CD4-positive, alpha-beta T cell treated with Interleukin-17A for 1 hour (primary cell): Measurements from ENCODE around the gene PHETA2.
"Not testable (repeated sequence)": the region's sequence is repeated elsewhere in the genome, so short reads cannot be mapped to it uniquely, and the experiment has no call there.

Experiments used
- DNase-seq: peaks from one replicate; pipeline ENCODE4 v3.0.0-alpha.2; 2020

PHETA2 gene

DNA sequence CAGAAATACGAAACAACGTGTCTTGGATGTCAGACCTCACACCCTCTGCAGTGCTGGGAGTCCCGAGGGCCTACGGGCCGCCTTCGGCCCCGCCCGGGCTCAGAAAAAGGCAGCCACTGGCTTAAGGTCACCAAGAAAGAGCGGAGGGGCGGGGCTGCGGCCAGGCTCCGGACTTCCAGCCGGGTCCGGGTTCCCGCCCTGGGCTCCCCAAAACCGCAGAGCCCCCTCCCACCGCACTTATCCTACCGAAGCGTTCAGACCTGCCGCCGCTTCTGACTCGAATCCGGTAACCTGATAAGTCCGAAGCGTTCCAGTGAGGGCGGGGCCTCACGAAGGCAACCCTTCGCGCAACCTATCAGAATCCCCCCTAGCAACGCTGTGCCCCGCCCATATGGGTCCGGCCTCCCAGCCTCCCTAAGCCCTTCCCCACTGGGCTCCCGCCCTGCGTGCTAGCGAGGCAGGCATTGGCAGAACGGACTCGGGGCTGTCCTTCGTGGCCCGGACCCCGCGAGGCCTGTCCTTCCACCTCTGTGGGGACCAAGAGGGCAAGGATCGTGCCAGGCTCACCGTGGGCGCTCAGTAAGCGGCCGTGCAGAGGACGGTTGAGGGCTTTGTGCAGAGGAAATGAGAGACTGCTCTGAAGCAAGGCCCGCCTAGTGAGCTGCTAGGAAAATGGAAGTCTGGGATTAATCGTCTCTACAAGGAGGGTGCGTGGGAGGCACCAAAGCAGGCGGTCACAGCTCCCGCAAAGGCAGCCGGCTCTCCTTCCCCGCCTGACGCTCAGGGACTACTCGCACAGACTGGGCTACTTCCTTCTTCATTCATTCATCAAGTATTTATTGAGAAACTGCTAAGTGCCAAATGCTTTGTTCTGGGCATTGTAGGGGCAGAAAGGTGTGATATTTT is 3.3 kb upstream of the PHETA2 start, which contains the start of gene NAGA:
TSS of gene NAGA (minus strand) at position 296 of the 906 bp plus-strand sequence. CDS start 515 bp downstream, outside the sequence.
- DNase-seq = peak; percentile 95

DNA sequence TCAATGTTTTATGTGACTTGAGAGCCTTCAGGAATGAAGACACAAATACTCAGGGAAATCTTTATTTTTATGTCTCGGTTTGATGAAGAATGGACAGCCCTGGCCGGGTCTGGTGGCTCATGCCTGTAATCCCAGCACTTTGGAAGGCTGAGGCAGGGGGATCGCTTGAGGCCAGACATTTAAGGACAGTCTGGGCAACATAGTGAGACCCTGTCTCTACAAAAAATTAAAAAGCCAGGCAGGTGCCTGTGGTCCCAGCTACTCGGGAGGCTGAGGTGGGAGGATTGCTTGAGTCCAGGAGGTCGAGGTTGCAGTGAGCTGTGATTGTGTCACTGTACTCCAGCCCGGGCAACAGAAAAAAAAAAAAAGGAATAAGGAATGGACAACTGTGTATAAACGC is 2.5 kb upstream of the PHETA2 start:
- DNase-seq = not testable (repeated sequence)

DNA sequence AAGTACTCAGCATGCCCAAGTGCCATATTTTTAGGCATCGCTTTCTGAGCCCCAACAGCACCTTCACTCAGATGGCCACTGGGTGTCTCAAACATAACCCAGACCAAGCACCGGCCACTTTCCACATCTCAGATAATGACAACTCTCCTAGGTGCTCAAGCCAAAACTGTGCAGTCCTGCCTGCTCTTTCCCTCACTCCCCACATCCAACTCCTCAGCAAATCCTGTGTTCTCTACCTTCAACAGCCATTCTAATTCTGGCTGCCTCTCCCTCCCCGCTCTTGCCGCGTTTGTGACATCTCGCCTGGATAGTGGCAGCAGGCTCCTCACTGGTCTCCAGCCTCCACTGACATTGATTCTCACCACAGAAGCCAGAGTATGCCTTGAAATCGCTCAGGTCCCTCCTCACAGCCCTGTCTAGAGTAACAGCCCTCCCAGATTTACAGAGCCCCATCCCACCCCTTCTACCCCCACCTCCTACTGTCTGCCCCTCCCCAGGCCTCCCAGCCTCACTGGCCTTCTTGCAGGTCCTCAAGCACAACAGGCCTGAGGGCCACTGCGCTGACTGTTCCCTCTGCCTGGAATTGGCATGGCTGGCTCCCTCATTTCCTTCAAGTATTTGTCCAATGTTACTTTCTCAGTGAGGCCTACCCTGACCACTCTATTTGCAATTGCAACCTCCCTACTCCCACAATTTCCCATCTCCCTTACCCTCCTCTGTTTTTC is 1.3 kb upstream of the PHETA2 start:
- DNase-seq = no peak

DNA sequence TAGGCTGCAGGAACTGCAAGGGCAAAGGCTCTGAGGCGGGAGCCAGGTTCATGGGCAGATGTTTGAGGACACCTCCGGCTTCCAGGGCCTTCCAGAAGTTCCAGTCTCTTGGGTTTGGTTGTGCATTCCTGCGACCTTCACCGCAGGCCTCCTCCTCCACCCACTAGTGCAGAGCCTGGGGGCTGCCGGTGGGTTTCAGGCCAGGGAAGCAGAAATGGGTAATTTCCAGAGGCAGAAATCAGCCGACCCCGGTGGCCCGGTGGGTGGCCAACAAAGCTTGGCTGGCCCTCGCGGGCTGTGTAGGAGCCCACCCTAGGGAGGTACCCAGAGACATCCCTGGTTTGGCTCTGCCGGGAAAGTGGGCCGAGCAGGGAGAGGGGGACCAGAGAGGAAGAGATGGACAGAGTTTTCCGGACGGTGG is 417 bp upstream of the PHETA2 start:
- no peak for DNase-seq

DNA sequence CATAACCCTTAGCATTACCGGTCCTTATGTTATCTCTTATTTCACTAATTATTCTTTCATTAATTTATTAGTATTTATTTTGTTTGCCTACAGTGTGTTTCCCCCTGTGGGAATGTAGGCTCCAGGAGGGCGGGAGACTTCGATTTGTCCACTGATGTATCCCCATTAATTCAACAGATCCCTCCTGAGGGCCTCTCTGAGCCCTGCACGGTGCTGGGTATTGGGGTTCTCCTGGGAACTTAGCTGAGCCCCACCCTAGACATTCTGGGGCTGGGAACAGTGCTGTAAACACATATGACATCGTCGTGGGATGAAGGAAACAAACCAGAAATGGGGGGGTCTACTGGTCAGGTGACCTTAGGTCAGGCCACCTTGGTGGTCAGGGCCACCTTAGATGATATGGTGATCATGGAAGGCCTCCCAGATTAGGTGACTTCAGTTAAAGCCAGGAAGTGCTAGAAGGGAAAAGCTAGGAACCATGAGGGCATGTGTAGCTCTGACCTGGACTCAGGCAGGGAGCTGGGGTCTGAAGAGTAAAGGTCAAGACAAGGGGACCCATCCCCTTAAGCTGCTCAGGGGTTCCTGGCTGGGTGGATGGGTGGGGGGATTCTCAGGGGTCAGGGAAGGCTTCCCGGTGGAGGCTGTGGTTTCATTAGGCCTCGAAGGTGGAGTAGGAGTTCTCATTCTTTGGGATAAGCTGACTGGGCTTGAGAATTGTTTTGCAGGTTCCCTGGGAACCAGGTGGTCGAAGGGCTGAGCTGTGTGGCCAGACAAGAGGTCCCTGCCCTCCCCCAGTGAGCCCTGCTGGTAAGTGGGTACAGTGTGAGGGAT is 1.0 kb downstream of the PHETA2 start:
- DNase-seq = no peak

DNA sequence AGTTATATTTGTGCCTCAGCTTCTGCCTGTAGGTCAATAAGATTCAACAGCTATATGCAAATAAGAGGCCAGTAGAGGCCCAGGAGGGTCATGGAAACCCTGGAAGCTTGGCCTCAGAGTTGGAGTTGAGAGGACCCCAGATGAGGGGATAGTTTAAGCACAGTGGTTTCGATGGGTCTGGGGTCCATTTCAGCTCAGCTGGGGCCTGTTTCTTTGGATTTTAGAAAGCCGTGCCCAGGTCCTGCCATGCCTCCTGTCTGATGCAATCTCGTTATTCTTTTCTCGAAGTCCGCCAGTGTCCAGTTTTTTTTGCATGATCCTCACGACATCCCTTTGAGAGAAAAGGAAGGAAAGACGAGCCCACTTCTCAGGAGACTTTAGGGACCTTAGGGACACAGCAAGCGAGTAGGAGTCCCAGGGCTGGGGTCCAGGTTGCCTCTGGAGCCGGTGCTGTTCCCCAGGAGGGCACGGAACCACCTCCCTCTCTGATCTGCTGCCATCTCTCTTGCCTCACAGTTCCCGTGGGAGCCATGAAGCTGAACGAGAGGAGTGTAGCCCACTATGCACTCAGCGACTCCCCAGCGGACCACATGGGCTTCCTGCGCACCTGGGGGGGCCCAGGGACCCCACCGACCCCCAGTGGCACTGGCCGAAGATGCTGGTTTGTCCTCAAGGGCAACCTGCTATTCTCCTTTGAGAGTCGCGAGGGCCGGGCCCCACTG is 2.9 kb downstream of the PHETA2 start:
- no peak for DNase-seq

DNA sequence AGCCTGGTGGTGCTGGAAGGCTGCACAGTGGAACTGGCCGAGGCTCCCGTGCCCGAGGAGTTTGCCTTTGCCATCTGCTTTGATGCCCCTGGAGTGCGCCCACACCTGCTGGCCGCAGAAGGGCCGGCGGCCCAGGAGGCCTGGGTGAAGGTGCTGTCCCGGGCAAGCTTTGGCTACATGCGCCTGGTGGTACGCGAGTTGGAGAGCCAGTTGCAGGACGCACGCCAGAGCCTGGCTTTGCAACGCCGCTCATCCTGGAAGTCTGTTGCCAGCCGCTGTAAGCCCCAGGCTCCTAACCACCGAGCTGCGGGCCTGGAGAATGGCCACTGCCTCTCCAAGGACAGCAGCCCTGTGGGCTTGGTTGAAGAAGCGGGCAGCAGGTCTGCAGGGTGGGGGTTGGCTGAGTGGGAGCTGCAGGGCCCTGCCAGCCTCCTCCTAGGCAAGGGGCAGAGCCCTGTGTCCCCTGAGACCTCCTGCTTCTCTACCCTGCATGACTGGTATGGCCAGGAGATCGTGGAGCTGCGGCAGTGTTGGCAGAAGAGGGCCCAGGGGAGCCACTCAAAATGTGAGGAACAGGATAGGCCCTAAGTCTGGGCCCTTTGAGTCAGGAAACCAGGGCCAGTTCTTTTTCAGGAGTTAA is 3.6 kb downstream of the PHETA2 start:
- DNase-seq = no peak

DNA sequence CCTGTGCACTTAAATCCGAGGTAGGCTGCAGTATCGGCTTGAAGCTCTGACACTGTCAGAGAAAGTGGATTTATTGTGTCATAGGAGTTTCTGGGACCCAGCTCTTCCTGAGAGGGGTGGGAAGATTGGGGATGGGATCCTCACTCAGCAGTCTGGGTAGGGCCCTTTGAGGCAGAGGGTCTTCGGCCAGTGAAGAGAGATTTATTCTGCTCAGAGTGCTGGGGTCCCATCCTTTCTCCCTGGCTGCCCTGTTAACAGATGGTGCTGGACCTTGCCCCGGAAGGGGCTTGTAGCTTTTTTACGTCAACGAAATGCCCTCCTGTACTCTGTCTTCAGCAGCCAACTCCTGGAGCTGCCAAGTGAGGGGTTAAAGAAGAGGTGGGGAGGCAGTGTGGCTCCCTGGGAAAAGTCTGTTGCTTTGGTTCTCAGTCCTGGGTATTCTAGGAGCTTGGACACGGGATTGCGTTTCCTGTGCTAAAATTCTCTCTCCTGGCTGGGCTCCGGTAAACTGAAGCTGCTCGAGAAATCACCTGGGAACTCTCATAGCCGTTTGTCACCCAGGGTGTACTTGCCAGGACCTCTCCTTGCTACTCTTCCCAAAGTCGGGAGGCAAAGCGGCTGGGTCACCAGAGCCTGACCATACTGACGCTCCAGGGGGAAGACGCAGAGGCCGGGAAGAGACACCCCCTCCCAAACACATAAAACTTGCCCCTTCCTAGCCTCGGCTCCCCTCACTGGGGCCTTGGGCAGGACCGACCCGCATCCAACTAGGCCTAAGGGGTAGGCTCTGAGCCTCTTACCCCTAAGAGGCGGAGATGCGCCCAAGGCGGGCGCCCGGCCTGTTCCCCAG is 4.6 kb downstream of the PHETA2 start:
- DNase-seq = no peak

DNA sequence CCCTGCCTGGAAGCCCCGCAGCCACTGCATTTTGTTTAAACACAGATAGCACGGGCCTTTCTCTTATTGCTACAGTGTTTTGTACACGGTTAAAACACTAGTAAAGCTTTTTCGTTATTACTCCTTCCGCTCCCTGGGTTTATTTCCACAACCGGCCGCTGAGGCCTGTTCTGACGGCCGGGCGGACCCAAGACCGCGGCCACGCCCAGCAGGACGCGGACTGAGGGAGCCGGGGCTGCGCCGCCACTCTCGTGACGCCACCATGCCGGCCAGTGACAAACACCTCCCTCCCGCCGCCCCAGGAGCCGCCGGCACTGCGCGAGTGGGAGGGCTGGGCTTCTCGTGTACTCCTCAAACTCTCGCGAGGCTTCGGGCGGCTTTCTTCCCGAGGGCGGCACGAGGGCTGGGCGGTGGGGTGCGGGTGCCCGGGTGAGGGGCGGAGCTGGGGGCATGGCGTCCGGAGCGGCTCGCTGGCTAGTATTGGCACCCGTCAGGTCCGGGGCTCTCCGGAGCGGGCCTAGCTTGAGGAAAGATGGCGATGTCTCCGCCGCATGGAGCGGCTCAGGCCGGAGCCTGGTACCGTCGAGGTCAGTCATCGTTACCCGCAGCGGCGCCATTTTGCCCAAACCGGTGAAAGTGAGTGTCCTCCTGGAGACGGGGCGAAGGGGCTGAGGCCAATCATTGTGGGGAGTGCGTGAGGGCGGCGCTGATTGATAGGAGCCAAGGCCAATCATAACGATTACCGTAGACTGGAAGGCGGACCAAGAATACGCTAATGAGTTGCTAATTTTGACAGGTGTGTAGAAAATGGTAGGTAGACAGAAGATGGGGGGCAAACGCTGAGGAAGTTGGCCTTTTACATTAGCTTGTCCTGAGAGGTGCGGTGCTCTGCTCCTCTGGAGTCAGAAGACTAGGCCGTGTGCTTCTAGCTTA is 5.5 kb downstream of the PHETA2 start, which contains the start of gene SMDT1:
TSS of gene SMDT1 (plus strand) at position 382 of the 933 bp plus-strand sequence. CDS start at position 451, 69 bp downstream.
- DNase-seq = peak; percentile 99

DNA sequence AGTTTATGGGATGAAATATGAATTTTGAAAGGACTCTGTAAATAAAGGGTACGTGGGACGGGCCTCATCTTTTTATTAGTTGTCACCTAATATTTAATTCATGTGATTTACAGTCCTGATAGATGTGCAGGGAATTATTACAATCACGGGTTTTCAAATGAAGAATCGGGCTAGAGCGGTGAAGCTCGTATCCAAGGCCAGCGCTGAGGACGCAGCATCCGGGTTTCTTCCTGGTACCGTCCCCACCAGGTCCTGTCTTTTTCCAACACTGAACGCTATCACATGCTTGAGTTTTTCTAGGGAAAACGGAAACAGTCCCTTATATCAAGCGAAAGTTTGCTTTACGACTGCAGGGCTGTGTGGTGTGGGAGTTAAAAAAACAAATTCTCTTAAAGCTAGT is 6.2 kb downstream of the PHETA2 start:
- peak; percentile 44 for DNase-seq

DNA sequence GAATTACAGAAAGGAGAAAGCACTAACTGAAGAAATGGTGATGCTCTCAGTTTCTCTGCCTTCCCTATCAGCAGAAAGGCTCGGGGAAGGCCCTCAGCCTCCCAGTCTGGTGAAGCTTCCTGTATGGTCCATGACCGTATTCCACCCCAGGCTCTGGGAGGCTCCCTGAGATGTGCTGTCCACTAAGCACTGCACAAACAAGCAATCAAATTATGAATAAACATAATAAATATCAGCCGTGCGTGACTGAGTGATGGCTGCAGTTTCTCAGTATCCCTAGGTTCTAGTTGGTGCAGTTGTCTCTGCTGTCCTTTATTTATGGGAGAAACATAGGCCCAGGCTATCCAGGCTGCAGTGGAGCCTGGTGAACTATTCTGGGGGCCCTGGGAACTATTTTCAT is 9.1 kb downstream of the PHETA2 start:
- DNase-seq = no peak

DNA sequence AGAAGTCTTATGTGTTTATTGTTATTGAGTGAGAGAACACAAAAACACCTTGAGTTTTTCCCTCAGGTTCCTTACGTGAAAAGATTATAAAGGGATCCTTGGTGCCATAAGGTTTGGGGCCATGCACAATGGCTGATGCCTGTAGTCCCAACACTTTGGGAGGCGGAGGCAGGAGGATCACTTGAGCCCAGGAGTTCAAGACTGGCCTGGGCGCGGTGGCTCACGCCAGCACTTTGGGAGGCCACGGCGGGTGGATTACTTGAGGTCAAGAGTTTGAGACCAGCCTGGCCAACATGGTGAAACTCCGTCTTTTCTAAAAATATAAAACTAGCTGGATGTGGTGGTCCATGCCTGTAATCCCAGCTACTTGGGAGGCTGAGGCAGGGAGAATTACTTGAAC is 10.8 kb downstream of the PHETA2 start:
- DNase-seq = no peak

DNA sequence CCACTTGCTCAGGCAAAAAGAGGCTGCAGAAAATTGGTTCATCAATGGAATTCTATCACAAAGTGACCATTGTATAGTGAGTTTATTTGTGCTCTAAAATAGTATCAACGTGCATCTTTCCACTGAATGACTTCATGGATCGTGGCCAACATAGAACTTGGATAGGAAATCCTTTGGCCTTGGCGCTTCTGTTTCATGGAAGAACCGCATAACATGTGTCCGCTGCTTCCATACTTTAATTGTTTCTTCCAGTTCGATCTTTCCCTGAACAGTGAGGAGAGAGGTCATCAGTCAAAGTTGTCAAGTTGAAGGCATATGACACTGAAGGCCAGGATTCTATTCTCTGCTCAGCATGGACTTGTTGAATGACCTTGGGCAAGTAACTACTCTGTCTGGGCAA is 12.0 kb downstream of the PHETA2 start:
- no peak for DNase-seq

DNA sequence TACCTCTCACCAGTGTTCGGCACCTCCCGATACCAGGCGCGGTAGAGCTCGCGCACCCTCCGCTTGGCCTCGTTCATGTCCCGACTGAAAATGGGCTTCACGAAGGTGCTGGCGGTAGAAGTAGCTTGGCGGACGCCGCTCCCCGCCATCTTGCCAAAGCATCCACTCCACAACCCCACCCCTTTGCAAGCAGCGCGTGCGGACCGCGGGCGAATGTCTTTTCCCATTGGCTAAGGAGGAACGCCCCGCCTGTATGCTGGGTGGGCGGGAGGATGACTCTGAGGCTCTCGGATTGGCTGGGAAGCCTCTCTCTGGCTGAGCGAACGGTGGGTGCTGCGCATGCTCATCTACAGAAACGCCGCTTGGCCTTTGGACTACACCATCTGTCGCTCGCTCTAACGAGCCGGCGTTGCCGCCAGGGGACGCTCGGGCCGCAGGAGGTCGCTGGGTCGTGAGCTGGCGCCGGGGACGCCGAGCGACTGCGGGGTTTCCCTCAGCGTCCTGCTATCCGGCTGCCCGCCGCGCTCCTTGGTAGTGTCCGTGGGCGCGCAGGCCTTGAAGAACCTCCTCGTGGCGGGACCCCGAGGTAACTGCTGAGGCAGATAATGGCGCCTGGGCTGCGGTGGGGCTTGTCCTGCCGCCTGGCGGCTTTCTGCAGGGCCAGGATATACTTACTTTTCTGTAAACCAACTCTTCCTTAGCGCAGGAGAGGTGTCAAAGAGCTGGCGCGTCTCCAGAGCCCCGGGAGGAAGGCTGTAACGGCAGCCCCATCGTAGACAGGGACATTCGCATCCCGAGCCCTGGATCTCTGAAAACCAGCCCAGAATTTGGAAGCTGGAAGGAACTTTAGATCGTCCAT is 16.8 kb downstream of the PHETA2 start, which contains the start of gene NDUFA6:
TSS of gene NDUFA6 (minus strand) at position 177 of the 859 bp plus-strand sequence. CDS start at position 149, 28 bp downstream.
- peak; percentile 100 for DNase-seq

DNA sequence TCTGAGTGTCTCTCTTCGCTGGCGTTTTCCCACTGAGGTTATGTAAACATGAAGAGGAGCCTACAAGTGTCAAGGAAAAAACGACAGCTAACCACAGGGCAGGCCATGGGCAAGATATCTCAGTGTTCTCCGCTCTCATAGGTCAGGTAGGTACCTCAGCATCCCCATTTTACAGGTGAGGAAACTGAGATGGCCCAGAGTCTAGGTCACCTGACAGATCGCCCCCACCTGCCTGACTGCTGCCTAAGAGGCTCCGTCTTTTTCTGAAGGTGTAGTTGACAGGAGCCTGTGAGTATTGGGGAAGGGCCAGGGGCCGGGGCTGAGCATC is 17.4 kb downstream of the PHETA2 start:
- DNase-seq = no peak

DNA sequence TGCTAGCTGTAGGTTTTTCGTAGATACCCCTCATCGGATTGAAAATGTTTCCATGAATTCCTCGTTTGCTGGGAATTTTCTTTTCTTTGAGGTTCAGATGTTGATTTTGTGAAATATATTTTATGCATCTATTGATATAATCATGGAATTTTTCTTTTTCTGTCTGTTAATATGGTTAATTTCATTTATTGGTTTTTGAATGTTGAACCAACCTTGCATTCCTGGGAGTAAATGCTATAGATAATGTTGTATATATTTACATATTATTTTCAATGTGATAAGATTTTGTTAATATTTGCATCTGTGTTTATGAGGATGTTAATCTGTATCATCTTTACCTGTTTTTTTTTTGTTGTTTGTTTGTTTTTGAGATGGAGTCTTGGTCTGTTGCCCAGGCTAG is 27.2 kb downstream of the PHETA2 start:
- DNase-seq = no peak

DNA sequence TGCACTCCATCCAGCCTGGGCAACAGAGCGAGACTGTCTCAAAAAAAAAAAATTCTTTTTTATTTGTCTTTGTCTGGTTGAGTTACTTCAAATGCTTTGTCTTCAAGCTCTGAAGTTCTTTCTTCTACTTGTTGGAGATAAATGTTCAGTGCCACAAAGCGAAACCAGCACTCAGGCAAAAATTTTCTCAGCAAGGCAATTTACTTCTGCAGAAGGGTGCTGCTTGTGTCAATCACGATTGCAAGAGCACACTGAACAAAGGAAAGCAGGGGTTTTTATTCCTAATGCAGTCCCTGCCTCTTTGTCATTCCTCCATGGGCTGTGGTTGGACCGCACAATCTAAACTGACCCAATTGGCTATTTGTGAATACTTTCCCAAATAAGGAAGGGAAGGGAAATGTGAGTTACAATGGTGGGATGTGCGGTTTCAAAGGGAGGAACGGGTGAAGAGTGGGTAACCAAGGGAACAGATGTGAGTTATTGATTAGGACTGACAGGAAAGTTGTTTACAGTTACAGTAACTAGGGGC is 30.3 kb downstream of the PHETA2 start:
- DNase-seq = not testable (repeated sequence)

DNA sequence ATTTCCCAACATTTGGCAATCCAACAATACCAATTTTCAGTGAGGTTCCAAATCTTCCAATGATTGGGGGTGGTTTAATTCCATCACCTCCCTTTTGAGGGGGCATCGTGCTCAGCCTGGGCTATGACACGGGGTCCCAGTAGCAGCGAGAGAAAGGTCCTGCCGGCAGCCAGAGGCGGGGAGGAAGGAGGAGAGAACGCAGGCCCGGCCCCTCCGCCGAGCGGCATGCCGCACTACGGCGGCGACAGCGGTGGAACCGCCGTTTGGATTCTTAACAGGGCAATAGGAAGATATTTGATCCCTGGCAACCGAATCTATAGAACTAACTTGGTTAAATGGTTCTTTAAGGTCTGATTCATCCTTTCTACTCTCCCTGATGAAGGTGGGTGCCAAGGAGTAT is 34.8 kb downstream of the PHETA2 start:
- DNase-seq = no peak
